Thyroid gland (tissue), 4 donors: Measurements from ENCODE around the gene AGMAT. TPM values are rescaled to one million over a fixed set of nuclear protein-coding genes. Genes with fewer than 3 reads are reported as not detected.

Experiments used
- DNase-seq, 2 donors: peaks; one replicate each; pipeline ENCODE4 v3.0.0-alpha.2; 2019
- H3K27ac ChIP-seq, 3 donors: fragments of 200-600 bp; sonication (generic); 1 replicate in 2 of 3; 2 replicates in 1 of 3; pipeline ENCODE4 v1.5.1; 2016 to 2019; ENCODE audit warnings: mild to moderate bottlenecking in 1 of 3, moderate library complexity in 1 of 3
- H3K27me3 ChIP-seq: fragments of 200-600 bp; sonication (generic); one replicate; pipeline ENCODE4 v1.5.1; 2019
- H3K36me3 ChIP-seq, 2 donors: fragments of 200-600 bp; sonication (generic); one replicate each; pipeline ENCODE4 v1.5.1; 2016 to 2019
- H3K4me1 ChIP-seq, 2 donors: fragments of 200-600 bp; sonication (generic); one replicate each; pipeline ENCODE4 v1.5.1; 2017 to 2019
- H3K4me3 ChIP-seq, 3 donors: fragments of 200-600 bp; sonication (generic); replicated peaks in 1 of 3; 1 replicate in 2 of 3; 2 replicates in 1 of 3; pipeline ENCODE4 v1.5.1; 2016; ENCODE audit warnings: mild to moderate bottlenecking in 1 of 3
- H3K9me3 ChIP-seq: fragments of 200-600 bp; sonication (generic); one replicate; pipeline ENCODE4 v1.5.1; 2017
- POLR2A ChIP-seq, 2 donors: fragments of 450-650 bp; IDR thresholded peaks; one replicate each; pipeline ENCODE4 v1.6.1; 2017; ENCODE audit warnings: antibody characterized with exemption in 2 of 2, mild to moderate bottlenecking in 2 of 2, moderate library complexity in 1 of 2
- WGBS, 2 donors: methylation state at CpG; one replicate each; pipeline ENCODE4 v1.1.5; 2017; 5-methylcytosine and 5-hydroxymethylcytosine counted together
- intact Hi-C: fragments of 100-400 bp; cut with DNase I; formaldehyde crosslinking; loops from one replicate; pipeline ENCODE4 v1.15.1; 2023
- total RNA-seq, 4 donors: library from RNA; depleted of rRNA; stranded (reverse); fragments of >200 nt; gene quantifications; one replicate each; pipeline ENCODE4 v1.2.3, GENCODE V29; 2016
- TF ChIP-seq, protein P1 (sequence below), 6 experiments: fragments of 200-600 bp in 3 of 6; fragments of 450-650 bp in 3 of 6; sonication (generic) in 3 of 6; IDR thresholded peaks; one replicate each; pipeline ENCODE4 v1.5.1; 2016 to 2019; ENCODE audit warnings: antibody characterized with exemption in 6 of 6, mild to moderate bottlenecking in 2 of 6, inconsistent platforms in 1 of 6, moderate library complexity in 1 of 6

Gene AGMAT
- total RNA-seq, 4 donors from 2014 or later: 0.13 to 1.6 (median 0.49) TPM; not detected in 1

DNA sequence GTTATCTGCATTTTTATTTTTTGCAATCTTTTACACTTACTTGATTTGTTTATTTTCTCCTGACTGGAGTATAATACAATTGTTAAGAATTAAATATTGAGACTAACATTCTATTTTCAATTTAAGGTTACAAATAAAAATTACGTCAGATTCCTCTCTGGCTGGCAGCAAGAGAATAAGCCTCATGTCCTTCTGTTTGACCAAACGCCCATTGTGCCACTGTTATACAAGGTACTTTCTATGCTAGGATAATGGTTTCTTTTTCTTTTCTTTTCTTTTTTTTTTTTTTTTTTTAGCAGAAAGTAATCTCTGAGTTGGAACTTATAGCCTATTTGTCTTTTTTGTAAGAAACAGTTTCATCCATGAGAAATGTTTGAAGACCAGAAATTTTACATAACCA lies 38.2 kb downstream of the AGMAT start:
- 93 to 95% methylated on average over 2 of the region's 2 CpGs for WGBS, 2 donors
- H3K4me1 ChIP-seq: peaks cover 0 to 5% of the 10 kb centered on the region in 2 donors
- H3K27me3 ChIP-seq: no peaks in the 10 kb centered on the region
- intact Hi-C loops: no loop called here
- no peak overlapping the region for H3K27ac ChIP-seq
- no peak for DNase-seq
- H3K36me3 ChIP-seq: peaks cover 36 to 45% of the 10 kb centered on the region in 2 donors
- H3K9me3 ChIP-seq: no peaks in the 10 kb centered on the region
- no peak overlapping the region for H3K4me3 ChIP-seq
- TF ChIP-seq POLR2A (IDR thresholded peaks at IDR 0.05): no peak

DNA sequence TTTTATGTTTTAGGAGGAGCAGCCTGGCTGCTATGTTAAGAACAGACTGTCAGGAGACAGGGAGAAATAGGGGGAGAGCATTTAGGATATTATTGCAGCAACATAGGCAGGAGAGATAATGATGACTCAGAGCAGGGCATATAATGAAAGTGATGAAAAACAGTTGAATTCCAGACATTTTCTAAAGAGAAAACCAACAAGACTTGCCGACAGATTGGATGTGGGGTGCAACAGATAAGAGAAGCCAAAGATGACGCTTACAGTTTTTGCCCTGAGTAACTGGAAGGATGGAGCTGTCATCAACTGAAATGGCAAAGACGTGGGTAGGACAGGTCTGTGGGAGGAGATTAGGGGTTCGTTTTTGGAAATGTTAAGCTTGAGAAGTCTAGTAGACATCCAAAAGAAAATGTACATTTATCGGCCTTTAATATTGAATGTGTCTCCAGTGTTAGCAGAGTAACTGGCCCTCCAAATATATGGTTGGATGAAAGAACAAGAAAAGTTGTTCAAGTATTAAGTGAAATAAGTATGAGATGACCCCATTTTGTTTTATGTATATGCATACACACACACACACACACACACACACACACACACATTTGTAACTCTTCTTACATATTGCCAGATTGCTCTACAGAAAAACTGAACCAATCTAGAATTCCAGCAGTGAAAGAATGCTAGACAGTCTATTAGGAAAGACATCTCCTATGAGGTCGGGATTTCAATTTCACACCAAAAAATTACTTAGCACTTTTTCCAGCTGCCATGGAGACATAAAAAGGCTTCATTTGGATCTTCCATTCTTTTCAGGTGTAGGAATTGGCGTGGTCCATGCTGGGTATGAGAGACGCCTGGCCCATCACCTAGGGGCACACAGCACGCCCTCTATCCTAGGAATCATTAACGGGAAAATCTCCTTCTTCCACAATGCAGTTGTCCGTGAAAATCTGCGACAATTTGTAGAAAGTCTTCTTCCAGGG lies 41.0 kb downstream of the AGMAT start:
- intact Hi-C loops: no loop called here
- WGBS, 2 donors: 94 to 96% methylated on average over 12 of the region's 12 CpGs
- no peaks in the 10 kb centered on the region for H3K4me1 ChIP-seq
- no peaks in the 10 kb centered on the region for H3K9me3 ChIP-seq
- no peak for DNase-seq
- TF ChIP-seq, protein P1, sequence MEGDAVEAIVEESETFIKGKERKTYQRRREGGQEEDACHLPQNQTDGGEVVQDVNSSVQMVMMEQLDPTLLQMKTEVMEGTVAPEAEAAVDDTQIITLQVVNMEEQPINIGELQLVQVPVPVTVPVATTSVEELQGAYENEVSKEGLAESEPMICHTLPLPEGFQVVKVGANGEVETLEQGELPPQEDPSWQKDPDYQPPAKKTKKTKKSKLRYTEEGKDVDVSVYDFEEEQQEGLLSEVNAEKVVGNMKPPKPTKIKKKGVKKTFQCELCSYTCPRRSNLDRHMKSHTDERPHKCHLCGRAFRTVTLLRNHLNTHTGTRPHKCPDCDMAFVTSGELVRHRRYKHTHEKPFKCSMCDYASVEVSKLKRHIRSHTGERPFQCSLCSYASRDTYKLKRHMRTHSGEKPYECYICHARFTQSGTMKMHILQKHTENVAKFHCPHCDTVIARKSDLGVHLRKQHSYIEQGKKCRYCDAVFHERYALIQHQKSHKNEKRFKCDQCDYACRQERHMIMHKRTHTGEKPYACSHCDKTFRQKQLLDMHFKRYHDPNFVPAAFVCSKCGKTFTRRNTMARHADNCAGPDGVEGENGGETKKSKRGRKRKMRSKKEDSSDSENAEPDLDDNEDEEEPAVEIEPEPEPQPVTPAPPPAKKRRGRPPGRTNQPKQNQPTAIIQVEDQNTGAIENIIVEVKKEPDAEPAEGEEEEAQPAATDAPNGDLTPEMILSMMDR (IDR thresholded peaks at IDR 0.05): no peak
- TF ChIP-seq POLR2A (IDR thresholded peaks at IDR 0.05): no peak
- H3K27me3 ChIP-seq: no peaks in the 10 kb centered on the region
- H3K4me3 ChIP-seq: no peak overlapping the region
- no peak overlapping the region for H3K27ac ChIP-seq
- peaks cover 52% of the 10 kb centered on the region in 2 donors for H3K36me3 ChIP-seq

DNA sequence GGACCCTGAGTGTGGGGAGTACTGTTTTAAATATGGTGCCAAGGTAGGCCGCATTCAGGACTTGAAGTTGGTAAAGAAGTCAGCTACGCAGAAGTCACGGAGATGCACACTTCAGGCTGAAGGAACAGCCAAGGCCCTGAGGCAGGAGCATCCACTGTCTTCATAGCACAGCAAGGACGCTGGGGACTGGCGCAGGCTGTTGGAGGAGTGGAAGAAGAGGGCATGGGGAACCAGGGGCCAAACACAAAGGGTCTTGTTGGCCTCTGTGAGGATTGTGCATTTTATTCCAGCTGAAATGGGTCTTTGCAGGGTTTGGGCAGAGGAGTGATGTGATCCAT lies 41.6 kb downstream of the AGMAT start:
- H3K36me3 ChIP-seq: peaks cover 51 to 53% of the 10 kb centered on the region in 2 donors
- no peaks in the 10 kb centered on the region for H3K9me3 ChIP-seq
- H3K27me3 ChIP-seq: no peaks in the 10 kb centered on the region
- H3K27ac ChIP-seq: no peak overlapping the region
- H3K4me3 ChIP-seq: no peak overlapping the region
- intact Hi-C loops: no loop called here
- WGBS, 2 donors: 95 to 97% methylated on average over 5 of the region's 5 CpGs
- H3K4me1 ChIP-seq: no peaks in the 10 kb centered on the region
- no peak for TF ChIP-seq POLR2A (IDR thresholded peaks at IDR 0.05)
- TF ChIP-seq, protein P1 (IDR thresholded peaks at IDR 0.05): no peak
- DNase-seq: no peak

DNA sequence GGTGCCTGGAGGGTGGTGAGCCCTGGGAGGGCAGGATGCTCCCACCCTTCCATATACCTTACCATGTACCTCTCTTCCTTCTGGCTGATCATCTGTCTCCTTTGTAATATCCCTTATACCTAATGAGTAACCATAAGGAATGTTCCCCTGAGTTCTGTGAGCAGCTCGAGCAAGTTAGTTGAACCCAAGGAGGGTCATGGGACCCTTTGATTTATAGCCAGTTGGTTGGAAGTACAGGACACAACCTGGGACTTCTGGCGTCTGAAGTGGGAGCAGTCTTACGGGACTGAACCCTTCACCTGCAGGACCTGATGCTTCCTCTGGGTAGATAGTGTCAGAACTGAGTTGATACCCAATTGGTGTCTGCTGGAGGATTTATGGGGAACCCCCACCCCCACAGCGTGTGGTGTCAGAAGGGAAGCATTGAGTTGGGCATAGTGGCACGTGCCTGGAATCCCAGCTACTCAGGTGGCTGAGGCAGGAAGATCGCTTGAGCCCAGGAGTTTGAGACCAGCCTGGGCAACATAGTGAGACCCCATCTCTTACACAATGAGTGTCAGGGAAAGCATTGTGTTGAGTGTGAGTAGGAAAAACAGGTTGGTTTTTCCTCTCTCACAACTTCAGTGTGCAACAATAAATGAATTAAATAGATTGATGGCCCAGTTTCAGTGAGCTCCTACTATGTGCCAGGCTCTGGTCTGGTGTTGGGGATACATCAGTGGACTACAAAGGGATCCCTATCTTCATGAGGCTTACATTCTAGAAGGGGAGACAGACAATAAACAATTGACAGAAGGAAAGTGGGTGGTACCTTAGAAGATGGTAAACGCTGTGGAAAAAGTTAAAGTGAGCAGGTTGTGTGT lies 42.2 kb downstream of the AGMAT start:
- no peak for DNase-seq
- Histone ChIP-seq H3K9me3 (no peaks in the 10 kb centered on the region), H3K27me3 (no peaks in the 10 kb centered on the region), H3K4me1 (no peaks in the 10 kb centered on the region), H3K27ac (no peak overlapping the region), H3K36me3 (peaks cover 51 to 53% of the 10 kb centered on the region in 2 donors), H3K4me3 (no peak overlapping the region)
- no peak for TF ChIP-seq POLR2A (IDR thresholded peaks at IDR 0.05)
- TF ChIP-seq, protein P1 (IDR thresholded peaks at IDR 0.05): no peak
- 80 to 92% methylated on average over 7 of the region's 7 CpGs for WGBS, 2 donors
- intact Hi-C loops: no loop called here

DNA sequence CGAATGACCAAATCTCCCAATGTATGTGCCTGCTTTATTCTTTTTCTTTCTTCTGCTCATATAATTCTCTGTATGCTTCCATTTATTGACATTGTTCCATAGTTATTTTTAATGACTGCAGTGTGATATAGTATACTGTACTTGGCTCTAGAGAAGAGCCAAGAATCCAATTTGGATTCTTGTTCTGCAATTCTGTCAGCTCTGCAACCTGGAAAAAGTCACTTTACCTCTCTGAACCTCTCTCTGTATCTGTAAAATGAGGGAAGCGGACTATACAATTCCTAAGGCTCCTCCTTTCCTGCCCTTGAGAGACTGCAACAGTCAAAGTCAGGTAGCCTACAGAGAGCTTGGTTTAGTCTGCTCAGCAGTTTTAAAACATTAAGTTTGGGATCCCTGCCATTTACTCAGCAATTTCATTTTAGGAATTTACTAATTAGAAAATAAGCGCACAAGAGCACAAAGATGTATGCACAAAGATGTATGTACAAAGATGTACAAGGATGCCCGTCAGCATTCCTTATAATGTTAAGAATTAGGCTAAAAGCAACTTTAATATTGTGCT lies 43.5 kb downstream of the AGMAT start:
- H3K4me3 ChIP-seq: no peak overlapping the region
- no peaks in the 10 kb centered on the region for H3K4me1 ChIP-seq
- no peak for DNase-seq
- H3K9me3 ChIP-seq: no peaks in the 10 kb centered on the region
- 97 to 98% methylated on average over 4 of the region's 4 CpGs for WGBS, 2 donors
- H3K36me3 ChIP-seq: peaks cover 54 to 57% of the 10 kb centered on the region in 2 donors
- intact Hi-C loops: no loop called here
- TF ChIP-seq POLR2A (IDR thresholded peaks at IDR 0.05): no peak
- TF ChIP-seq, protein P1 (IDR thresholded peaks at IDR 0.05): no peak
- no peaks in the 10 kb centered on the region for H3K27me3 ChIP-seq
- no peak overlapping the region for H3K27ac ChIP-seq
